Measurements from ENCODE around the gene DENND4C.
"Not testable (repeated sequence)": the region's sequence is repeated elsewhere in the genome, so short reads cannot be mapped to it uniquely, and the experiment has no call there.

The DENND4C gene

GRCh38 chr9:19193029-19193324, 37.5 kb upstream of the DENND4C start:
- Histone ChIP-seq H3K9ac (ENCODE audit: low read depth, low read length, poor library complexity) (no peak overlapping the region), H3K4ac (ENCODE audit: low read length) (no peak overlapping the region), H3K36me3 (replicated peaks in 1 of 2; ENCODE audit: control insufficient read depth in 2 of 2, insufficient read depth in 2 of 2, low read length in 2 of 2) (no peaks in the 10 kb centered on the region), H2BK12ac (ENCODE audit: low read length) (no peak overlapping the region), H3K23ac (ENCODE audit: low read depth, low read length, poor library complexity) (no peak overlapping the region), H2AFZ (ENCODE audit: low read length) (no peak overlapping the region), H4K8ac (ENCODE audit: low read depth, low read length) (no peak overlapping the region), H3K27me3 (ENCODE audit: control insufficient read depth in 3 of 3, insufficient read depth in 3 of 3, low read depth in 1 of 3, low read length in 3 of 3) (no peaks in the 10 kb centered on the region), H2BK120ac (ENCODE audit: low read depth, low read length) (no peak overlapping the region), H3K18ac (ENCODE audit: low read length) (no peak overlapping the region), H3K14ac (ENCODE audit: low read length) (no peak overlapping the region), H3K4me1 (ENCODE audit: control insufficient read depth in 2 of 2, insufficient read depth in 1 of 2, low read depth in 1 of 2, low read length in 2 of 2) (no peaks in the 10 kb centered on the region), H3K4me2 (ENCODE audit: insufficient read depth, low read length, poor library complexity, severe bottlenecking) (no peak overlapping the region), H2AK5ac (ENCODE audit: low read depth, low read length) (no peak overlapping the region), H2BK5ac (ENCODE audit: low read length) (no peak overlapping the region), H4K91ac (ENCODE audit: low read depth, low read length, poor library complexity) (no peak overlapping the region), H3K4me3 (ENCODE audit: low read length in 2 of 2) (no peak overlapping the region), H2BK15ac (ENCODE audit: low read length) (no peak overlapping the region), H3K27ac (replicated peaks; ENCODE audit: low read length) (no peak overlapping the region), H3K79me1 (ENCODE audit: low read depth, low read length) (no peaks in the 10 kb centered on the region), H3K9me3 (replicated peaks in 1 of 2; ENCODE audit: control insufficient read depth in 2 of 2, insufficient read depth in 1 of 2, low read depth in 1 of 2, low read length in 2 of 2) (no peaks in the 10 kb centered on the region)
- no peak for DNase-seq (ENCODE audit: low spot score)
- WGBS, 2 donors (ENCODE audit: extremely low coverage in 2 of 2, insufficient read length in 2 of 2, insufficient replicate concordance in 1 of 2): no CpG with 5 or more reads among the region's 5 CpGs

- not testable (repeated sequence) for H3K23ac ChIP-seq (ENCODE audit: low read depth, low read length, poor library complexity); H3K36me3 ChIP-seq (replicated peaks in 1 of 2; ENCODE audit: control insufficient read depth in 2 of 2, insufficient read depth in 2 of 2, low read length in 2 of 2); H3K27ac ChIP-seq (replicated peaks; ENCODE audit: low read length); H4K8ac ChIP-seq (ENCODE audit: low read depth, low read length); H3K27me3 ChIP-seq (ENCODE audit: control insufficient read depth in 3 of 3, insufficient read depth in 3 of 3, low read depth in 1 of 3, low read length in 3 of 3); DNase-seq (ENCODE audit: low spot score); H2BK120ac ChIP-seq (ENCODE audit: low read depth, low read length); H3K4me3 ChIP-seq (ENCODE audit: low read length in 2 of 2); H3K18ac ChIP-seq (ENCODE audit: low read length); H2AK5ac ChIP-seq (ENCODE audit: low read depth, low read length); H2BK12ac ChIP-seq (ENCODE audit: low read length); H3K14ac ChIP-seq (ENCODE audit: low read length); H3K4me1 ChIP-seq (ENCODE audit: control insufficient read depth in 2 of 2, insufficient read depth in 1 of 2, low read depth in 1 of 2, low read length in 2 of 2); H3K9ac ChIP-seq (ENCODE audit: low read depth, low read length, poor library complexity); H2AFZ ChIP-seq (ENCODE audit: low read length); H2BK5ac ChIP-seq (ENCODE audit: low read length); H3K4ac ChIP-seq (ENCODE audit: low read length); H2BK15ac ChIP-seq (ENCODE audit: low read length); H3K9me3 ChIP-seq (replicated peaks in 1 of 2; ENCODE audit: control insufficient read depth in 2 of 2, insufficient read depth in 1 of 2, low read depth in 1 of 2, low read length in 2 of 2); H3K79me1 ChIP-seq (ENCODE audit: low read depth, low read length); H3K4me2 ChIP-seq (ENCODE audit: insufficient read depth, low read length, poor library complexity, severe bottlenecking); H4K91ac ChIP-seq (ENCODE audit: low read depth, low read length, poor library complexity)
- no CpG with 5 or more reads among the region's 2 CpGs for WGBS, 2 donors (ENCODE audit: extremely low coverage in 2 of 2, insufficient read length in 2 of 2, insufficient replicate concordance in 1 of 2)
Measured at GRCh38 chr9:19193358-19193973, 37.0 kb upstream of the DENND4C start.

- no peak overlapping the region for H3K4ac ChIP-seq (ENCODE audit: low read length)
- no CpG with 5 or more reads among the region's 1 CpG for WGBS, 2 donors (ENCODE audit: extremely low coverage in 2 of 2, insufficient read length in 2 of 2, insufficient replicate concordance in 1 of 2)
Measured at GRCh38 chr9:19198406-19198805, 32.1 kb upstream of the DENND4C start.

GRCh38 chr9:19199012-19199411, 31.5 kb upstream of the DENND4C start:
- Histone ChIP-seq H2AK5ac (ENCODE audit: low read depth, low read length) (no peak overlapping the region), H2BK15ac (ENCODE audit: low read length) (no peak overlapping the region), H3K4me3 (ENCODE audit: low read length in 2 of 2) (no peak overlapping the region), H3K36me3 (replicated peaks in 1 of 2; ENCODE audit: control insufficient read depth in 2 of 2, insufficient read depth in 2 of 2, low read length in 2 of 2) (no peaks in the 10 kb centered on the region), H2AFZ (ENCODE audit: low read length) (no peak overlapping the region), H3K79me1 (ENCODE audit: low read depth, low read length) (no peaks in the 10 kb centered on the region), H2BK12ac (ENCODE audit: low read length) (no peak overlapping the region), H3K9ac (ENCODE audit: low read depth, low read length, poor library complexity) (no peak overlapping the region), H4K91ac (ENCODE audit: low read depth, low read length, poor library complexity) (no peak overlapping the region), H3K4me2 (ENCODE audit: insufficient read depth, low read length, poor library complexity, severe bottlenecking) (no peak overlapping the region), H3K23ac (ENCODE audit: low read depth, low read length, poor library complexity) (no peak overlapping the region), H3K4me1 (ENCODE audit: control insufficient read depth in 2 of 2, insufficient read depth in 1 of 2, low read depth in 1 of 2, low read length in 2 of 2) (peaks cover 0 to 2% of the 10 kb centered on the region in 2 donors), H3K9me3 (replicated peaks in 1 of 2; ENCODE audit: control insufficient read depth in 2 of 2, insufficient read depth in 1 of 2, low read depth in 1 of 2, low read length in 2 of 2) (no peaks in the 10 kb centered on the region), H3K4ac (ENCODE audit: low read length) (no peak overlapping the region), H3K18ac (ENCODE audit: low read length) (no peak overlapping the region), H3K14ac (ENCODE audit: low read length) (no peak overlapping the region), H2BK5ac (ENCODE audit: low read length) (no peak overlapping the region), H2BK120ac (ENCODE audit: low read depth, low read length) (no peak overlapping the region), H3K27ac (replicated peaks; ENCODE audit: low read length) (no peak overlapping the region), H4K8ac (ENCODE audit: low read depth, low read length) (no peak overlapping the region), H3K27me3 (ENCODE audit: control insufficient read depth in 3 of 3, insufficient read depth in 3 of 3, low read depth in 1 of 3, low read length in 3 of 3) (no peaks in the 10 kb centered on the region)
- no peak for DNase-seq (ENCODE audit: low spot score)
- WGBS, 2 donors (ENCODE audit: extremely low coverage in 2 of 2, insufficient read length in 2 of 2, insufficient replicate concordance in 1 of 2): no CpG with 5 or more reads among the region's 2 CpGs

More at GRCh38 chr9:19198406-19198805, 32.1 kb upstream of the DENND4C start:
- DNase-seq (ENCODE audit: low spot score): no peak
- H3K4me1 ChIP-seq (ENCODE audit: control insufficient read depth in 2 of 2, insufficient read depth in 1 of 2, low read depth in 1 of 2, low read length in 2 of 2): peaks cover 0 to 2% of the 10 kb centered on the region in 2 donors
- no peak overlapping the region for H4K91ac ChIP-seq (ENCODE audit: low read depth, low read length, poor library complexity)
- H3K14ac ChIP-seq (ENCODE audit: low read length): no peak overlapping the region
- no peak overlapping the region for H3K9ac ChIP-seq (ENCODE audit: low read depth, low read length, poor library complexity)
- H2BK120ac ChIP-seq (ENCODE audit: low read depth, low read length): no peak overlapping the region
- H3K36me3 ChIP-seq (replicated peaks in 1 of 2; ENCODE audit: control insufficient read depth in 2 of 2, insufficient read depth in 2 of 2, low read length in 2 of 2): no peaks in the 10 kb centered on the region
- H3K27me3 ChIP-seq (ENCODE audit: control insufficient read depth in 3 of 3, insufficient read depth in 3 of 3, low read depth in 1 of 3, low read length in 3 of 3): no peaks in the 10 kb centered on the region
- no peaks in the 10 kb centered on the region for H3K9me3 ChIP-seq (replicated peaks in 1 of 2; ENCODE audit: control insufficient read depth in 2 of 2, insufficient read depth in 1 of 2, low read depth in 1 of 2, low read length in 2 of 2)
- H3K18ac ChIP-seq (ENCODE audit: low read length): no peak overlapping the region
- no peak overlapping the region for H4K8ac ChIP-seq (ENCODE audit: low read depth, low read length)
- no peak overlapping the region for H2BK12ac ChIP-seq (ENCODE audit: low read length)
- H3K4me3 ChIP-seq (ENCODE audit: low read length in 2 of 2): no peak overlapping the region
- no peak overlapping the region for H2AFZ ChIP-seq (ENCODE audit: low read length)
- H3K23ac ChIP-seq (ENCODE audit: low read depth, low read length, poor library complexity): no peak overlapping the region
- H2BK15ac ChIP-seq (ENCODE audit: low read length): no peak overlapping the region
- H3K79me1 ChIP-seq (ENCODE audit: low read depth, low read length): no peaks in the 10 kb centered on the region
- H3K27ac ChIP-seq (replicated peaks; ENCODE audit: low read length): no peak overlapping the region
- H2BK5ac ChIP-seq (ENCODE audit: low read length): no peak overlapping the region
- no peak overlapping the region for H2AK5ac ChIP-seq (ENCODE audit: low read depth, low read length)
- no peak overlapping the region for H3K4me2 ChIP-seq (ENCODE audit: insufficient read depth, low read length, poor library complexity, severe bottlenecking)
